Activated T-cell treated with anti-CD3 and anti-CD28 coated beads, Interleukin-2, amount 50 U/mL, for 4 hours (primary cell): ENCODE measurements around the gene SMYD4. TPM values are rescaled to one million over a fixed set of nuclear protein-coding genes. Genes with fewer than 3 reads are reported as not detected.

Source experiments
- ATAC-seq, 2 donors: fragments of 200-7000 bp; cut with Tn5 transposase; one replicate each; pipeline ENCODE4 v1.10.0; 2021
- DNase-seq: peaks from one replicate; pipeline ENCODE4 v3.0.0-alpha.2; 2020
- H3K27me3 Mint-ChIP-seq: one replicate; pipeline ENCODE4 v1.8.0; 2021; ENCODE audit warnings: low read depth, mixed read lengths
- H3K36me3 Mint-ChIP-seq: one replicate; pipeline ENCODE4 v1.8.0; 2022; ENCODE audit warnings: mixed read lengths; ENCODE audit not compliant: insufficient read depth
- H3K4me1 Mint-ChIP-seq: one replicate; pipeline ENCODE4 v1.8.0; 2021; ENCODE audit warnings: low read depth, mixed read lengths
- H3K4me3 Mint-ChIP-seq: one replicate; pipeline ENCODE4 v1.8.0; 2021; ENCODE audit warnings: mild to moderate bottlenecking, moderate library complexity, mixed read lengths
- H3K9me3 Mint-ChIP-seq: one replicate; pipeline ENCODE4 v1.8.0; 2021; ENCODE audit warnings: mixed read lengths
- total RNA-seq, 3 donors: library from RNA; stranded (reverse); gene quantifications; one replicate each; pipeline ENCODE4 v1.2.1, GENCODE V29; 2021

Gene SMYD4
- total RNA-seq, 3 donors from 2014 or later, result 14.2 to 15.2 (median 14.8) TPM

- no peak overlapping the region for H3K4me3 Mint-ChIP-seq
- DNase-seq, result no peak
- H3K4me1 Mint-ChIP-seq, result peaks cover 18% of the 10 kb centered on the region
- peaks cover 11% of the 10 kb centered on the region for H3K36me3 Mint-ChIP-seq
- no peaks in the 10 kb centered on the region for H3K27me3 Mint-ChIP-seq
- ATAC-seq, result no peak
- H3K9me3 Mint-ChIP-seq, result no peaks in the 10 kb centered on the region
Observed at GRCh38 chr17:1730326-1731193, 99.1 kb downstream of the SMYD4 start.

GRCh38 chr17:1729966-1730325, 99.8 kb downstream of the SMYD4 start:
- Mint-ChIP-seq H3K9me3 (no peaks in the 10 kb centered on the region), H3K27me3 (no peaks in the 10 kb centered on the region), H3K4me3 (no peak overlapping the region), H3K36me3 (peaks cover 12% of the 10 kb centered on the region), H3K4me1 (peaks cover 23% of the 10 kb centered on the region)
- DNase-seq, result no peak
- no peak for ATAC-seq

Other genes starting within 250 kb of the SMYD4 start
- gene SLC43A2, start 201.1 kb downstream of the SMYD4 start, total RNA-seq, result 1 to 10 TPM; 4.1 to 9.4 (median 5.0) TPM
- gene SCARF1, start 184.2 kb downstream of the SMYD4 start, total RNA-seq, result 1 to 10 TPM; 1.3 to 2.0 (median 1.6) TPM
- gene RILP, start 180.0 kb downstream of the SMYD4 start, total RNA-seq, result 1 to 10 TPM; 2.0 to 2.7 (median 2.3) TPM
- 100 to 1,000 TPM; 506 to 585 (median 522) TPM for gene PRPF8, start 145.0 kb downstream of the SMYD4 start, total RNA-seq
- under 1 TPM; 0.08 to 0.19 (median 0.13) TPM for gene TLCD2, start 119.5 kb downstream of the SMYD4 start, total RNA-seq
- gene WDR81, start 105.2 kb downstream of the SMYD4 start, total RNA-seq, result 10 to 100 TPM; 21.1 to 24.0 (median 21.5) TPM
- under 1 TPM; 0.45 to 0.60 (median 0.56) TPM for gene SERPINF2, start 87.0 kb downstream of the SMYD4 start, total RNA-seq
- 1 to 10 TPM; 1.1 to 1.3 (median 1.3) TPM for gene SERPINF1, start 67.8 kb downstream of the SMYD4 start, total RNA-seq
- gene RPA1, start 103 bp upstream of the SMYD4 start, total RNA-seq, result 100 to 1,000 TPM; 138 to 151 (median 141) TPM
- gene RTN4RL1, start 195.4 kb upstream of the SMYD4 start, total RNA-seq, result 1 to 10 TPM; 1.0 to 2.5 (median 2.0) TPM
- 10 to 100 TPM; 56.6 to 59.9 (median 58.5) TPM for gene DPH1, start 200.3 kb upstream of the SMYD4 start, total RNA-seq
- gene OVCA2, start 212.1 kb upstream of the SMYD4 start, total RNA-seq, result 10 to 100 TPM; 67.7 to 74.4 (median 70.7) TPM
- gene HIC1, start 225.2 kb upstream of the SMYD4 start, total RNA-seq, result 10 to 100 TPM; 18.9 to 60.9 (median 31.5) TPM